ENCODE measurements around the gene DSCAML1.

The DSCAML1 gene

GRCh38 chr11:117828611-117829368 is 31.8 kb upstream of the DSCAML1 start:
- Histone ChIP-seq H3K36me3 (ENCODE audit: control insufficient read depth, insufficient read depth, low read length) (no peaks in the 10 kb centered on the region), H3K4me3 (ENCODE audit: low read depth, low read length) (no peak overlapping the region), H3K9ac (ENCODE audit: low read depth, low read length) (no peak overlapping the region), H3K9me3 (ENCODE audit: control insufficient read depth, insufficient read depth, low read length) (no peaks in the 10 kb centered on the region), H3K27me3 (ENCODE audit: control insufficient read depth, insufficient read depth, low read length) (no peaks in the 10 kb centered on the region), H3K4me1 (ENCODE audit: control insufficient read depth, insufficient read depth, low read length) (peaks cover 6% of the 10 kb centered on the region)

DNA sequence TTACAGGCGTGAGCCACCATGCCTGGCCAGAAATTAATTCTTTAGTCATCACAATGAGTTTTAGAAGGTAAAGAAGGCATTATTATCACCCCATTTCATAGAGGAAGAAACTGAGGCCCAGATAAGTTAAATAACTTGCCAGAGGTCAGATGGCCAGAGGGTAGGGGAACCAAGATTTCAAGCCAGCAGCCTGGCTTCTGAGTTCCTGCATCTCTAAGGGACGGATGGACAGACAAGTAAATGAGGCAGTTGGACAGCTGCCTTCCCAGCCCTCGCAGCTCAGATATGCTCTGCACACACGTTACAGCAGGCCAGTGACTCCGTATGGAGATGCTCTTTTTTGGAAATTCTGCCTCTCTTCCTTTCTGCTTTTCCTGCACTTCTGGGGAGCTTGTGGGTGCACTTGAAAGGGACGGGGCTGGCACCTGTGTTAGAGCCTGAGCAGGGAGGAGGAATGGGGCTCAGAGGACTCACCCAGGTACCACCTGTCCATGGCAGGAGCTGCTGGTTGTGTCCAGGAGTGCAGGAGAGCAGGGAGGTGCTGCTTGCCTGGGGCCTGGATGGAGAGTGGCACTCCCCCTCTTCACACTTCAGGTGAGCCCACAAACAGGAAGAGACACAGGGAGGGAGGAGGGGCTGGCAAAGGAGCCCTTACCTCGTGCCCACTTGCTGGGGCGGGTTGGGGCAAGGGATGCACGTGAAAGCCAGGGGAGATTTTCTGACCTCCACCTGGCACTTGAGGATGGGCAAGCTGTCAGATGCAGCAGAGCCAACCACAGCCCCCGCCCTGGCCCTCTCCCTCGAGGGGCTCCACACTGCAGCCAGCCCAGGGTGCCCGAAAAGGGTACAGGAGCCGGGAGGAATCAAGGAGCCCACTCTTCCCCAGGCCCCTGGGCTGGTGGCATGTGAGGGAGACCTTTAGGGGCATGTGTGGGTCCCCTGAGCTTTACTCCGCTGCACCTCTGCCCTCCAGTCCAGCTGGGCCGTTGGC is 30.8 kb upstream of the DSCAML1 start:
- peaks cover 8% of the 10 kb centered on the region for H3K4me1 ChIP-seq (ENCODE audit: control insufficient read depth, insufficient read depth, low read length)
- H3K9me3 ChIP-seq (ENCODE audit: control insufficient read depth, insufficient read depth, low read length) = no peaks in the 10 kb centered on the region
- no peaks in the 10 kb centered on the region for H3K27me3 ChIP-seq (ENCODE audit: control insufficient read depth, insufficient read depth, low read length)
- H3K9ac ChIP-seq (ENCODE audit: low read depth, low read length) = no peak overlapping the region
- H3K36me3 ChIP-seq (ENCODE audit: control insufficient read depth, insufficient read depth, low read length) = no peaks in the 10 kb centered on the region
- H3K4me3 ChIP-seq (ENCODE audit: low read depth, low read length) = no peak overlapping the region

DNA sequence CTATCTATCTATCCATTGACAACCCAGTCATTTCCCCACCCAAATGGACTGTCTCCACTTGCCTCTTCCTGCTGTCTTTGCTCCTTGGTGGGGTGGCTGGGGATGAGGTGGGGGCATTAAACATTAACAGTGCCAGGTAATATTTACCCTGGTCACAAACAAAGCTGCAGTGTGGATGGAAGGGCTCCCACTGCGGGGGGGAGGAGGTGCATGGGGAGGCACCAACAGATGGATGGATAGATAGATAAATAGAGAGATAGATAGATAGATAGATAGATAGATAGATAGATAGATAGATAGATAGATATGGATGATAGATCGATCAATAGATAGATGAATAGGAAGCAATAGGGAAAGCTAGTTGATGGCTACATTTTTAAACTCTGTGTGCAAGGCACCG is 29.8 kb upstream of the DSCAML1 start:
- H3K4me1 ChIP-seq (ENCODE audit: control insufficient read depth, insufficient read depth, low read length) = peaks cover 8% of the 10 kb centered on the region
- no peaks in the 10 kb centered on the region for H3K36me3 ChIP-seq (ENCODE audit: control insufficient read depth, insufficient read depth, low read length)
- no peaks in the 10 kb centered on the region for H3K9me3 ChIP-seq (ENCODE audit: control insufficient read depth, insufficient read depth, low read length)
- no peaks in the 10 kb centered on the region for H3K27me3 ChIP-seq (ENCODE audit: control insufficient read depth, insufficient read depth, low read length)
- H3K4me3 ChIP-seq (ENCODE audit: low read depth, low read length) = no peak overlapping the region
- no peak overlapping the region for H3K9ac ChIP-seq (ENCODE audit: low read depth, low read length)

GRCh38 chr11:117826190-117826570 is 29.2 kb upstream of the DSCAML1 start:
- no peaks in the 10 kb centered on the region for H3K9me3 ChIP-seq (ENCODE audit: control insufficient read depth, insufficient read depth, low read length)
- H3K4me1 ChIP-seq (ENCODE audit: control insufficient read depth, insufficient read depth, low read length) = peaks cover 10% of the 10 kb centered on the region
- no peaks in the 10 kb centered on the region for H3K36me3 ChIP-seq (ENCODE audit: control insufficient read depth, insufficient read depth, low read length)
- H3K9ac ChIP-seq (ENCODE audit: low read depth, low read length) = no peak overlapping the region
- no peak overlapping the region for H3K4me3 ChIP-seq (ENCODE audit: low read depth, low read length)
- H3K27me3 ChIP-seq (ENCODE audit: control insufficient read depth, insufficient read depth, low read length) = no peaks in the 10 kb centered on the region

- Histone ChIP-seq H3K9me3 (ENCODE audit: control insufficient read depth, insufficient read depth, low read length) (no peaks in the 10 kb centered on the region), H3K36me3 (ENCODE audit: control insufficient read depth, insufficient read depth, low read length) (no peaks in the 10 kb centered on the region), H3K27me3 (ENCODE audit: control insufficient read depth, insufficient read depth, low read length) (no peaks in the 10 kb centered on the region), H3K9ac (ENCODE audit: low read depth, low read length) (no peak overlapping the region), H3K4me1 (ENCODE audit: control insufficient read depth, insufficient read depth, low read length) (peaks cover 6% of the 10 kb centered on the region), H3K4me3 (ENCODE audit: low read depth, low read length) (no peak overlapping the region)
These were observed 28.6 kb upstream of the DSCAML1 start for GRCh38 chr11:117825538-117826189.

DNA sequence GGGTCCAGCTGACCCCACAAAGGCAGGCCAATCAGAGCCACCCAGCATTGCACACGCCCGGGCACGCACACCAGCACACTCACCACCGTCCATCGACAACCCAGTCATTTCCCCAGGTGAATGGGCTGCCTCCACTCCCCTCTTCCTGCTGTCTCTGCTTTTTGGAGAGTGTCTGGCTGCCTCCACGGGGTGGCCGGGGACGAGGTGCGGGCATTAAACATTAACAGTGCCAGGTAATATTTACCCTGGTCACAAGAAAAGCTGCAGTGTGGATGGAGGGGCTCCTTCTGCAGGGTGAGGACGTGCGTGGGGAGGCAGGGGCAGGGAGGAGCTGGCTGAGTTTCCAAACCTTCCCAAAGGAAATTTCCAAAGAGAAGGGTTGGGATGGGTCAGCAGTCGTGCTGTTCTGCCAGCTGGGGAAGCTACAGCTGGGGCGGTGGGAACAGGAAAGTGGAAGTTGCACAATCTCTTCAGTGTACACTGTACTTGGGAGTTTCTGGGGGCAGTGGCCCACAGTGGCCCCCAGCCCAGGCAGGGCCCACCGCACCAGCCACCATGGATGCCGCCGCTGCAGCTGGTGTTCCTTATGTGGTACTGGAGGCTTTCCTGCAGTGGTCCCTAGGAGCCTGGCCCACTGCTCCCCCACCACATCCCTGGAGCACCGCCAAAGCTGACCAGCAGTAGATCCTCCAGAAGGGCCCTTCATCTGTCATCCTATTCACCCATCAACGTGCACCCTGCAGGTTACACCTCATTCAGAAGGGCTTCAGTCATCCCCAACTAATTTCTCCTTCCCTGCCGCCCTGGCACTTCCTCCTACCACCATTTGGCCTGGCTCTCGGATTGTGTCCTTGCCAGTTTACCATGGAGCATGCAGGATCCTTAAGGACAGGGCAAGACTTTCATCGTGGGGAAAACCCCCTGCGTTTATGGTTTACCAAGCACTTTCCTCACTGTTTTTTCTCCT is 27.8 kb upstream of the DSCAML1 start, which contains the start of gene FXYD2:
Gene FXYD2, minus strand, starts transcription at position 174 of the 967 bp plus-strand sequence. Its CDS starts 66 bp downstream, at position 108.
- Histone ChIP-seq H3K4me1 (ENCODE audit: control insufficient read depth, insufficient read depth, low read length) (peaks cover 9% of the 10 kb centered on the region), H3K36me3 (ENCODE audit: control insufficient read depth, insufficient read depth, low read length) (no peaks in the 10 kb centered on the region), H3K9ac (ENCODE audit: low read depth, low read length) (no peak within 1 kb of the TSS), H3K9me3 (ENCODE audit: control insufficient read depth, insufficient read depth, low read length) (no peaks in the 10 kb centered on the region), H3K27me3 (ENCODE audit: control insufficient read depth, insufficient read depth, low read length) (no peaks in the 10 kb centered on the region), H3K4me3 (ENCODE audit: low read depth, low read length) (no peak within 1 kb of the TSS)

DNA sequence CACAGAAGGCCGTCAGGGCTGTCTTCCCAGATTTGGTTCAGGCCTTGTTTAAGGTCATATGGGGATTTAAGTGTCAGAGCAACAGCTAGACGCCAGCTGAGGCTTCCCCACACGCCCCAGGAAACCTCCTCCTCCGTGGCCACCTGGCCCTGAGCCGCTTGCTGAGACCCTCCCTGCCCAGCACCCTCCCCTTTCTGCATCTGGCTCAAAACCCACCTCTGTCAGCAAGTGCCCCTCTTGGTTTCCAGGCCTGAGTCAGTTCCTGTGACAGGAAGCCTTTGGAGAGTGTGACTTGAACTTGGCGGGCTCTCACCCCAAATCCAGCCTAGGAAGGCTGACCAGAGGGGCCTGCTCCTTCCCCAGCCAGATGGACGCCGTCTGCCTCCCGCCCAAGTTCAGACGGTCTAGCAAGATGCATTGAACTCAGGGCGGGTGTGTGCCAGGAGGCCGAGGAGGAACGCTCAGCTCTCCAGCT is 27.0 kb upstream of the DSCAML1 start:
- Histone ChIP-seq H3K4me1 (ENCODE audit: control insufficient read depth, insufficient read depth, low read length) (peaks cover 9% of the 10 kb centered on the region), H3K27me3 (ENCODE audit: control insufficient read depth, insufficient read depth, low read length) (no peaks in the 10 kb centered on the region), H3K9me3 (ENCODE audit: control insufficient read depth, insufficient read depth, low read length) (no peaks in the 10 kb centered on the region), H3K36me3 (ENCODE audit: control insufficient read depth, insufficient read depth, low read length) (no peaks in the 10 kb centered on the region), H3K9ac (ENCODE audit: low read depth, low read length) (no peak overlapping the region), H3K4me3 (ENCODE audit: low read depth, low read length) (no peak overlapping the region)

DNA sequence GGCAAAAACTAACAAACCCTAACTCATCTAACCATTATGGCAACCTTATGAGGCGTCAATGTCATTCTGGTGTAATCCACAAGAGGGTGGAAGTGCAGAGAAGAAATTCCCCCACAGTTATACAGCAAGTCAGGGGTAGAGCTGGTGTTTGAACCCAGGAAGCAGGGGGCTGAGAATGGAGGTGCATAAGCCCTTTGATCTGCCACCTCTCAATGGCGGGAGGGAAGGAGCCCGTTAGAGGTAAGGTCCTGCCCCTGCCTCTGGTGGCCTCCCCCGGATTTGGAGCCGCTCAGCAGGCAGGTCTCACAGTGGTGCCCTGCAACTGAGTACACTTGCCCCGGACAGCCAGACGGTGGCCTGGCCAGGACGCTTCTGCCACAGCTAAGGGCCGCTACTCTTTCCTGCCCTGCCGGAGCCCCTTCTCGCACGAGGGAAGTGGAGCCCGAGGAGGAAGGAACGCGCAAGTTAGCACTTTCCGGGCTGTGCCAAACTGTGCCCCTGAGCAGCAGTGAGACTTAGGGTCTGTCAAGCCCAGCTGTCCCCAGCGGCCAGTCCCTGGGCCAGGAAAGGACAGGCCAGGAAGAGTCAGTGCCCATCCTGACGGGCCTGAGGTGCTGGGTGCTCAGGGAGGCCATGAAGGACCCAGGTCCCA is 26.4 kb upstream of the DSCAML1 start:
- H3K36me3 ChIP-seq (ENCODE audit: control insufficient read depth, insufficient read depth, low read length) = no peaks in the 10 kb centered on the region
- H3K27me3 ChIP-seq (ENCODE audit: control insufficient read depth, insufficient read depth, low read length) = no peaks in the 10 kb centered on the region
- H3K9ac ChIP-seq (ENCODE audit: low read depth, low read length) = no peak overlapping the region
- no peaks in the 10 kb centered on the region for H3K9me3 ChIP-seq (ENCODE audit: control insufficient read depth, insufficient read depth, low read length)
- H3K4me3 ChIP-seq (ENCODE audit: low read depth, low read length) = no peak overlapping the region
- peaks cover 9% of the 10 kb centered on the region for H3K4me1 ChIP-seq (ENCODE audit: control insufficient read depth, insufficient read depth, low read length)

- Histone ChIP-seq H3K36me3 (ENCODE audit: control insufficient read depth, insufficient read depth, low read length) (no peaks in the 10 kb centered on the region), H3K4me1 (ENCODE audit: control insufficient read depth, insufficient read depth, low read length) (peaks cover 9% of the 10 kb centered on the region), H3K9ac (ENCODE audit: low read depth, low read length) (no peak overlapping the region), H3K4me3 (ENCODE audit: low read depth, low read length) (no peak overlapping the region), H3K27me3 (ENCODE audit: control insufficient read depth, insufficient read depth, low read length) (no peaks in the 10 kb centered on the region), H3K9me3 (ENCODE audit: control insufficient read depth, insufficient read depth, low read length) (no peaks in the 10 kb centered on the region)
These were observed 25.3 kb upstream of the DSCAML1 start for GRCh38 chr11:117822074-117823033.

GRCh38 chr11:117821431-117821830 is 24.4 kb upstream of the DSCAML1 start:
- Histone ChIP-seq H3K4me3 (ENCODE audit: low read depth, low read length) (no peak overlapping the region), H3K36me3 (ENCODE audit: control insufficient read depth, insufficient read depth, low read length) (no peaks in the 10 kb centered on the region), H3K4me1 (ENCODE audit: control insufficient read depth, insufficient read depth, low read length) (peaks cover 18% of the 10 kb centered on the region)

More at GRCh38 chr11:117821431-117821830, 24.4 kb upstream of the DSCAML1 start:
- Histone ChIP-seq H3K9ac (ENCODE audit: low read depth, low read length) (no peak overlapping the region), H3K27me3 (ENCODE audit: control insufficient read depth, insufficient read depth, low read length) (no peaks in the 10 kb centered on the region), H3K9me3 (ENCODE audit: control insufficient read depth, insufficient read depth, low read length) (no peaks in the 10 kb centered on the region)

Measured in iPS-15b (cell line).